Muscle of arm (tissue), 12 donors: ENCODE data around the gene ZNF628. TPM values are rescaled to one million over a fixed set of nuclear protein-coding genes. Genes with fewer than 3 reads are reported as not detected.
"Not testable (repeated sequence)": the region's sequence is repeated elsewhere in the genome, so short reads cannot be mapped to it uniquely, and the experiment has no call there.

Experiments used
- DNase-seq: peaks from one replicate; pipeline ENCODE4 v3.0.0-alpha.2; 2013
- polyA plus RNA-seq, 12 donors: library from polyadenylated mRNA; unstranded; fragments of 120-200 nt; gene quantifications; one replicate each; pipeline ENCODE4 v1.2.1, GENCODE V29; 2013; ENCODE audit not compliant: insufficient read length in 12 of 12

The ZNF628 gene
- polyA plus RNA-seq, 12 donors: 1.5 to 11.6 (median 2.4) TPM; not detected in 1

- DNase-seq: no peak
These were observed 28.8 kb upstream of the ZNF628 start for GRCh38 chr19:55447421-55448174.

- not testable (repeated sequence) for DNase-seq
These were observed 28.3 kb upstream of the ZNF628 start for GRCh38 chr19:55448175-55448490.

- no peak for DNase-seq
These were observed 26.9 kb upstream of the ZNF628 start for GRCh38 chr19:55449469-55449868.

- no peak for DNase-seq
These were observed 25.1 kb upstream of the ZNF628 start for GRCh38 chr19:55451163-55451964.

GRCh38 chr19:55451965-55452748 is 24.3 kb upstream of the ZNF628 start:
- DNase-seq: no peak

GRCh38 chr19:55452749-55453346 is 23.6 kb upstream of the ZNF628 start:
- peak; percentile 92 for DNase-seq

- DNase-seq: no peak
These were observed 22.7 kb upstream of the ZNF628 start for GRCh38 chr19:55453511-55454260.

- DNase-seq: no peak
These were observed 21.6 kb upstream of the ZNF628 start for GRCh38 chr19:55454787-55455243.

- no peak for DNase-seq
These were observed 20.7 kb upstream of the ZNF628 start for GRCh38 chr19:55455576-55456235.

- DNase-seq: no peak
These were observed 20.1 kb upstream of the ZNF628 start for GRCh38 chr19:55456347-55456746.

- DNase-seq: no peak
These were observed 18.5 kb upstream of the ZNF628 start for GRCh38 chr19:55457683-55458457.

- DNase-seq: no peak
These were observed 16.9 kb upstream of the ZNF628 start for GRCh38 chr19:55459551-55459949.

GRCh38 chr19:55459950-55460657 is 16.3 kb upstream of the ZNF628 start:
- DNase-seq: peak; percentile 53

- peak; percentile 92 for DNase-seq
These were observed 15.7 kb upstream of the ZNF628 start for GRCh38 chr19:55460670-55461258.

- peak; percentile 100 for DNase-seq
These were observed 15.0 kb upstream of the ZNF628 start, which contains the start of gene ISOC2 for GRCh38 chr19:55461259-55461973. ISOC2 (minus strand) TSS chr19:55461642; CDS start chr19:55456486, 5,156 bp downstream.

- DNase-seq: peak; percentile 46
These were observed 14.3 kb upstream of the ZNF628 start for GRCh38 chr19:55461974-55462626.

- DNase-seq: no peak
These were observed 13.7 kb upstream of the ZNF628 start for GRCh38 chr19:55462722-55463121.
